ENCODE data around the gene RAB17.

GRCh38 chr2:237638176-237638575 is 47.6 kb upstream of the RAB17 start:
- no peak for TF ChIP-seq CTCF (IDR thresholded peaks at IDR 0.05)
- no peak for TF ChIP-seq POLR2AphosphoS5 (IDR thresholded peaks at IDR 0.05; ENCODE audit: low read depth, low read length)
- TF ChIP-seq REST (IDR thresholded peaks at IDR 0.05; ENCODE audit: insufficient read depth in 1 of 2, low read depth in 2 of 2, low read length in 1 of 2): no peak
